Measurements from ENCODE around the gene ZNF148.

Gene ZNF148

DNA sequence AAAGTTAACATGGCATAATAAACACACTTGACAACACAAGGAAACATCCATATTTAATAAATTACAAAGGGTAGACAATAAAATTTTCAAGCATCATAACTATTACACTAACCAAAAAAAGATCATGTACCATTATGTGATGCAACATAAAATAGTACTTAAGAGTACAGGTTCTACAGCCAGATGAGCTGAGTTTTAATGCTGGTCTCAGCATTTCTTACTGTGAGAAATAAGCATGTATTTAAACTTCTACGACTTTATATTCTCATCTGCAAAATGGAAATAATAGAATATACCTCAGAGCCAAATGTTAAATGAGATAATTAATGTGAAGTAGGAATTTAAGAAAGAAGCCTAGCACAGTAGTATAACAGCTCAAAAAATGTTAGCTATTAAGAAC is 128.9 kb downstream of the ZNF148 start:
- TF ChIP-seq TAF1 (IDR thresholded peaks at IDR 0.05; ENCODE audit: borderline replicate concordance, insufficient read depth, low read length): no peak
- TF ChIP-seq, protein P1, sequence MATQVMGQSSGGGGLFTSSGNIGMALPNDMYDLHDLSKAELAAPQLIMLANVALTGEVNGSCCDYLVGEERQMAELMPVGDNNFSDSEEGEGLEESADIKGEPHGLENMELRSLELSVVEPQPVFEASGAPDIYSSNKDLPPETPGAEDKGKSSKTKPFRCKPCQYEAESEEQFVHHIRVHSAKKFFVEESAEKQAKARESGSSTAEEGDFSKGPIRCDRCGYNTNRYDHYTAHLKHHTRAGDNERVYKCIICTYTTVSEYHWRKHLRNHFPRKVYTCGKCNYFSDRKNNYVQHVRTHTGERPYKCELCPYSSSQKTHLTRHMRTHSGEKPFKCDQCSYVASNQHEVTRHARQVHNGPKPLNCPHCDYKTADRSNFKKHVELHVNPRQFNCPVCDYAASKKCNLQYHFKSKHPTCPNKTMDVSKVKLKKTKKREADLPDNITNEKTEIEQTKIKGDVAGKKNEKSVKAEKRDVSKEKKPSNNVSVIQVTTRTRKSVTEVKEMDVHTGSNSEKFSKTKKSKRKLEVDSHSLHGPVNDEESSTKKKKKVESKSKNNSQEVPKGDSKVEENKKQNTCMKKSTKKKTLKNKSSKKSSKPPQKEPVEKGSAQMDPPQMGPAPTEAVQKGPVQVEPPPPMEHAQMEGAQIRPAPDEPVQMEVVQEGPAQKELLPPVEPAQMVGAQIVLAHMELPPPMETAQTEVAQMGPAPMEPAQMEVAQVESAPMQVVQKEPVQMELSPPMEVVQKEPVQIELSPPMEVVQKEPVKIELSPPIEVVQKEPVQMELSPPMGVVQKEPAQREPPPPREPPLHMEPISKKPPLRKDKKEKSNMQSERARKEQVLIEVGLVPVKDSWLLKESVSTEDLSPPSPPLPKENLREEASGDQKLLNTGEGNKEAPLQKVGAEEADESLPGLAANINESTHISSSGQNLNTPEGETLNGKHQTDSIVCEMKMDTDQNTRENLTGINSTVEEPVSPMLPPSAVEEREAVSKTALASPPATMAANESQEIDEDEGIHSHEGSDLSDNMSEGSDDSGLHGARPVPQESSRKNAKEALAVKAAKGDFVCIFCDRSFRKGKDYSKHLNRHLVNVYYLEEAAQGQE (IDR thresholded peaks at IDR 0.05; ENCODE audit: insufficient read depth in 1 of 2, low read depth in 2 of 2, low read length in 2 of 2): no peak
- no peak for TF ChIP-seq POLR2AphosphoS5 (IDR thresholded peaks at IDR 0.05; ENCODE audit: low read depth, low read length)
- no peak for TF ChIP-seq FOXP2 (optimal IDR thresholded peaks at IDR 0.05; ENCODE audit: borderline replicate concordance, extremely low read depth, extremely low read length, insufficient read depth)
- TF ChIP-seq SIN3A (IDR thresholded peaks at IDR 0.05; ENCODE audit: borderline replicate concordance, insufficient read depth, low read length): no peak

DNA sequence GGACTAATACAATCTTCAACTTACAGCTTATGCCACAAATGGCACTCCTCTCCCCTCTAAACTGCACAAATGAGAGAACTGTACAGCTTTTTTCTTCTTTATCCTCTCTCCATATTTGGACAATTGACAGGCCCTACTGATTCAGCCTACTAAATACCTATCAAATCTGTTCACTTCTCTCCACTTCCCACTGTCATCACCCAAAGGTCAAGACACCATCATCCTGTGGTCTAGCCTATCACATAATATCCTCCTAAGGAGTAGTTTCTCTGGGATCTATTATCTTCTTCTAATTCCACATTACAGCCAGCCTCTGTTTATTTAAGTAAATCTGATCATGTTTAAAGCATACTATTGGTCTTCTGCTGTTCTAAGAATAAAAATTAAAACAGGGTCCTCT is 129.6 kb downstream of the ZNF148 start:
- TF ChIP-seq SIN3A (IDR thresholded peaks at IDR 0.05; ENCODE audit: borderline replicate concordance, insufficient read depth, low read length) (no peak), FOXP2 (optimal IDR thresholded peaks at IDR 0.05; ENCODE audit: borderline replicate concordance, extremely low read depth, extremely low read length, insufficient read depth) (no peak), TAF1 (IDR thresholded peaks at IDR 0.05; ENCODE audit: borderline replicate concordance, insufficient read depth, low read length) (no peak), POLR2AphosphoS5 (IDR thresholded peaks at IDR 0.05; ENCODE audit: low read depth, low read length) (no peak)
- TF ChIP-seq, protein P1 (IDR thresholded peaks at IDR 0.05; ENCODE audit: insufficient read depth in 1 of 2, low read depth in 2 of 2, low read length in 2 of 2): no peak

DNA sequence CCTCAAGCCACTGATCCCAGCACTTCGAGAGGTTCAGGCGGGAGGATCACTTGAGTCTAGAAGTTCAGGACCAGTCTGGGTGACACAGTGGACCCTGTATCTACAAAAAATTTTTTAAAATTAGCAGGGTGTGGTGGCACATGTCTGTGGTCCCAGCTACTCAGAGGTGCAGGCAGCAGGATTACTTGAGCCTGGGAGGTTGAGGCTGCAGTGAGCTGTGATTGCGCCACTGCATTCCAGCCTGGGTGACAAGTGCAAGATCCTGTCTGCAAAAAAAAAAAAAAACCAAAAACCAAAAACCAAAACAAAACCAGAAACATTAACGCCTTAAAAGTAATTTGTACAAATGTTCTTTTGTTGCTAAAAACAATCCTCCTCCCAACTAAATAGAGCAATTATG is 134.6 kb downstream of the ZNF148 start:
- TF ChIP-seq TAF1 (IDR thresholded peaks at IDR 0.05; ENCODE audit: borderline replicate concordance, insufficient read depth, low read length) (no peak), POLR2AphosphoS5 (IDR thresholded peaks at IDR 0.05; ENCODE audit: low read depth, low read length) (no peak), FOXP2 (optimal IDR thresholded peaks at IDR 0.05; ENCODE audit: borderline replicate concordance, extremely low read depth, extremely low read length, insufficient read depth) (no peak), SIN3A (IDR thresholded peaks at IDR 0.05; ENCODE audit: borderline replicate concordance, insufficient read depth, low read length) (no peak)
- TF ChIP-seq, protein P1 (IDR thresholded peaks at IDR 0.05; ENCODE audit: insufficient read depth in 1 of 2, low read depth in 2 of 2, low read length in 2 of 2): no peak

DNA sequence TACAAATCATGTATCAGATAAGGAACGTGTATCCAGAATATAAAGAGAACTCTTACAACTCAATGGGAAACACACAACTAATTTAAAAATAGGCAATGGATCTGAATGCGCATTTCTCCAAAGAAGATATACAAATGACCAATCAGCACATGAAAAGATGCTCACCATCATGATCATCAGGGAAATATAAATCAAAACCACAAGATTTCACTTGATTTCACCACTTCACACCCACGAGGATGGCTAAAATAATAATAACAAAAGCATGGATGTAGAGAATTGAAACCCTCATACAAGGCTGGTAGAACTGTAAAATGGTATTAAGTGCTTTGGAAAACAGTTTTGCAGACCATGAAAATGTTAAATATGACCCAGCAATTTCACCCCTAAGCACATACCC is 135.9 kb downstream of the ZNF148 start:
- TF ChIP-seq FOXP2 (optimal IDR thresholded peaks at IDR 0.05; ENCODE audit: borderline replicate concordance, extremely low read depth, extremely low read length, insufficient read depth) (no peak), POLR2AphosphoS5 (IDR thresholded peaks at IDR 0.05; ENCODE audit: low read depth, low read length) (no peak), SIN3A (IDR thresholded peaks at IDR 0.05; ENCODE audit: borderline replicate concordance, insufficient read depth, low read length) (no peak), TAF1 (IDR thresholded peaks at IDR 0.05; ENCODE audit: borderline replicate concordance, insufficient read depth, low read length) (no peak)
- TF ChIP-seq, protein P1 (IDR thresholded peaks at IDR 0.05; ENCODE audit: insufficient read depth in 1 of 2, low read depth in 2 of 2, low read length in 2 of 2): no peak

DNA sequence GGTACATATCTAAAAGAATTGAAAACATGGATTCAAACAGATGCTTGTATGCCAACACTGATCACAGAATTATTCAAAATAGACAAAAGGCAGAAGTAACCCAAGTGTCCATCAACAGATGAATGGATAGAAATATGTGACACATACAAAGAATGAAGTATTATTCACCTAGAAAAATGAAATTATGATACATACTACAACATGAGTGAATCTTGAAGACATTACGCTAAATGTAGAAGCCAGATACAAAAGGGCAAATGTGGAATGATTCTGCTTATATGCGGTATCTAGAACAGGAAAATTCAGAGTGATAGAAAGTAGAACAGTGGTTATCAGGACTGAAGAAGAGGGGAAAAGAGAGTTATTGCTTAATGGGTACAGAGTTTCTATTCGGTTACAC is 136.4 kb downstream of the ZNF148 start:
- no peak for TF ChIP-seq SIN3A (IDR thresholded peaks at IDR 0.05; ENCODE audit: borderline replicate concordance, insufficient read depth, low read length)
- no peak for TF ChIP-seq FOXP2 (optimal IDR thresholded peaks at IDR 0.05; ENCODE audit: borderline replicate concordance, extremely low read depth, extremely low read length, insufficient read depth)
- TF ChIP-seq, protein P1 (IDR thresholded peaks at IDR 0.05; ENCODE audit: insufficient read depth in 1 of 2, low read depth in 2 of 2, low read length in 2 of 2): no peak
- no peak for TF ChIP-seq TAF1 (IDR thresholded peaks at IDR 0.05; ENCODE audit: borderline replicate concordance, insufficient read depth, low read length)
- no peak for TF ChIP-seq POLR2AphosphoS5 (IDR thresholded peaks at IDR 0.05; ENCODE audit: low read depth, low read length)
